SKM-1 (cell line): ENCODE results near the gene TSEN54.
"Not testable (repeated sequence)": the region's sequence is repeated elsewhere in the genome, so short reads cannot be mapped to it uniquely, and the experiment has no call there.

Experiments used
- DNase-seq: peaks from one replicate; lab custom pipeline; 2025; ENCODE audit not compliant: unreplicated experiment; lab: John Stamatoyannopoulos, UW

Gene TSEN54

GRCh38 chr17:75516255-75516618 is at the start of gene TSEN54:
Gene TSEN54, plus strand, starts transcription at chr17:75516528. Its CDS starts 33 bp downstream, at chr17:75516561.
- peak; percentile 82 for DNase-seq

GRCh38 chr17:75468291-75468754 is 48.0 kb upstream of the TSEN54 start:
- DNase-seq = no peak

- DNase-seq = no peak
These were observed 47.5 kb upstream of the TSEN54 start for GRCh38 chr17:75468779-75469373.

GRCh38 chr17:75471207-75471606 is 45.1 kb upstream of the TSEN54 start:
- no peak for DNase-seq

- DNase-seq = no peak
These were observed 44.2 kb upstream of the TSEN54 start for GRCh38 chr17:75472119-75472518.

- DNase-seq = no peak
These were observed 43.1 kb upstream of the TSEN54 start for GRCh38 chr17:75473246-75473645.

GRCh38 chr17:75474736-75475135 is 41.6 kb upstream of the TSEN54 start:
- DNase-seq = no peak

- DNase-seq = no peak
These were observed 41.0 kb upstream of the TSEN54 start for GRCh38 chr17:75475144-75475835.

- no peak for DNase-seq
These were observed 40.5 kb upstream of the TSEN54 start for GRCh38 chr17:75475851-75476250.

GRCh38 chr17:75476271-75476671 is 40.1 kb upstream of the TSEN54 start:
- DNase-seq = no peak

GRCh38 chr17:75476752-75477489 is 39.4 kb upstream of the TSEN54 start:
- no peak for DNase-seq

- not testable (repeated sequence) for DNase-seq
These were observed 38.9 kb upstream of the TSEN54 start for GRCh38 chr17:75477490-75477862.

- no peak for DNase-seq
These were observed 37.8 kb upstream of the TSEN54 start for GRCh38 chr17:75478508-75478907.

GRCh38 chr17:75480281-75480680 is 36.0 kb upstream of the TSEN54 start:
- DNase-seq = no peak

- no peak for DNase-seq
These were observed 34.9 kb upstream of the TSEN54 start for GRCh38 chr17:75481194-75482068.

GRCh38 chr17:75482098-75482942 is 34.0 kb upstream of the TSEN54 start:
- DNase-seq = no peak

GRCh38 chr17:75485688-75486087 is 30.6 kb upstream of the TSEN54 start:
- no peak for DNase-seq

- DNase-seq = no peak
These were observed 30.2 kb upstream of the TSEN54 start for GRCh38 chr17:75486151-75486550.

GRCh38 chr17:75486951-75487350 is 29.4 kb upstream of the TSEN54 start:
- DNase-seq = no peak

GRCh38 chr17:75487351-75488070 is 28.8 kb upstream of the TSEN54 start:
- peak; percentile 78 for DNase-seq
